MM.1S (cell line): Measurements from ENCODE around the gene LACTB.
"Not testable (repeated sequence)": the region's sequence is repeated elsewhere in the genome, so short reads cannot be mapped to it uniquely, and the experiment has no call there.

ENCODE experiments used
- EZH2 ChIP-seq: fragments of 300-600 bp; sonication (generic); optimal IDR thresholded peaks from 2 replicates; pipeline ENCODE3; 2017; ENCODE audit warnings: low read depth, mild to moderate bottlenecking, antibody characterized with exemption, low read length, mixed read lengths
- EZH2phosphoT487 ChIP-seq: fragments of 300-600 bp; sonication (generic); IDR thresholded peaks from 2 replicates; pipeline ENCODE4 v1.6.1; 2018; ENCODE audit warnings: antibody characterized with exemption, low read length

DNA sequence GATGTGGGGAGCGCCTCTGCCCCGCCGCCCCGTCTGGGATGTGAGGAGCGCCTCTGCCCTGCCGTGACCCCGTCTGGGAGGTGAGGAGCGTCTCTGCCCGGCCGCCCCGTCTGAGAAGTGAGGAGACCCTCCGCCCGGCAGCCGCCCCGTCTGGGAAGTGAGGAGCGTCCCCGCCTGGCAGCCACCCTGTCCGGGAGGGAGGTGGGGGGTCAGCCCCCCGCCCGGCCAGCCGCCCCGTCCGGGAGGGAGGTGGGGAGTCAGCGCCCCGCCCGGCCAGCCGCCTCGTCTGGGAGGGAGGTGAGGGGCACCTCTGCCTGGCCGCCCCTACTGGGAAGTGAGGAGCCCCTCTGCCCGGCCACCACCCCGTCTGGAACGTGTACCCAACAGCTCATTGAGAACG is 22.8 kb upstream of the LACTB start:
- not testable (repeated sequence) for TF ChIP-seq EZH2, EZH2phosphoT487
